Measurements from ENCODE around the gene BMAL2.

Gene BMAL2

DNA sequence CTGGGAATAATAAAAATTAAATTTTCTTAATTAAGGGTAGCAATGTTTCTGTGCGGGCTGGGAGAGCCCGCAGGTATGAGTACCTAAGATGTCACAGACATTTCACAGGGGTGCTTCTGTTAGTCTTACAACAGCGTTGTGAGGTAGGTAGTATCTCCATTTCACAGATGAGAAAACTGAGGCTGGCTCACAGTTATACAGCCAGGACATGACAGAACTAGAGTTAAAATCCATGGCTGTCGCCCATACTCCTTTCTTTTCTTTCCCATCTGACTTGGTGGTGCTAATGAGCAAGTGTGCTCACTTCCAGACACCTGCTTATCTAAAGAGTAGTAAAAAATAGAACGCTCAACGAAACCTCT is 2.1 kb downstream of the BMAL2 start:
- Histone ChIP-seq H4K8ac (ENCODE audit: low read depth, low read length) (no peak overlapping the region), H3K9me3 (ENCODE audit: insufficient read depth, low read depth, low read length) (no peaks in the 10 kb centered on the region), H3K36me3 (ENCODE audit: control insufficient read depth in 1 of 2, insufficient read depth in 2 of 2, low read length in 2 of 2) (no peaks in the 10 kb centered on the region), H3K79me2 (ENCODE audit: control insufficient read depth, insufficient read depth, low read length, poor library complexity) (peaks cover 4% of the 10 kb centered on the region), H3K18ac (ENCODE audit: low read length) (no peak overlapping the region), H3K4me1 (ENCODE audit: control insufficient read depth in 1 of 2, insufficient read depth in 2 of 2, low read length in 2 of 2) (peaks cover 8 to 11% of the 10 kb centered on the region in 2 experiments), H2BK12ac (ENCODE audit: low read length) (no peak overlapping the region), H3K79me1 (ENCODE audit: low read length) (peaks cover 8% of the 10 kb centered on the region), H3K14ac (ENCODE audit: low read length) (no peak overlapping the region), H4K91ac (ENCODE audit: low read depth, low read length) (no peak overlapping the region), H3K4ac (ENCODE audit: low read depth, low read length) (no peak overlapping the region), H2BK120ac (ENCODE audit: insufficient read depth, low read length, poor library complexity) (no peak overlapping the region), H3K23ac (ENCODE audit: low read length) (no peak overlapping the region), H2AK5ac (ENCODE audit: low read length) (no peak overlapping the region), H3K4me2 (ENCODE audit: low read length) (no peak overlapping the region), H2AFZ (ENCODE audit: insufficient read depth, low read length, poor library complexity) (no peak overlapping the region), H4K12ac (ENCODE audit: low read depth, low read length) (no peak overlapping the region), H3K27ac (ENCODE audit: low read depth, low read length) (no peak overlapping the region), H3K9ac (ENCODE audit: low read length) (no peak overlapping the region), H3K27me3 (ENCODE audit: insufficient read depth, low read length) (peaks cover 7% of the 10 kb centered on the region), H3K4me3 (ENCODE audit: low read depth, low read length) (no peak overlapping the region), H2BK5ac (ENCODE audit: low read depth, low read length, poor library complexity) (no peak overlapping the region)
- no peak for DNase-seq
- no CpG with 5 or more reads among the region's 6 CpGs for WGBS (ENCODE audit: extremely low coverage, insufficient coverage, insufficient read length)

DNA sequence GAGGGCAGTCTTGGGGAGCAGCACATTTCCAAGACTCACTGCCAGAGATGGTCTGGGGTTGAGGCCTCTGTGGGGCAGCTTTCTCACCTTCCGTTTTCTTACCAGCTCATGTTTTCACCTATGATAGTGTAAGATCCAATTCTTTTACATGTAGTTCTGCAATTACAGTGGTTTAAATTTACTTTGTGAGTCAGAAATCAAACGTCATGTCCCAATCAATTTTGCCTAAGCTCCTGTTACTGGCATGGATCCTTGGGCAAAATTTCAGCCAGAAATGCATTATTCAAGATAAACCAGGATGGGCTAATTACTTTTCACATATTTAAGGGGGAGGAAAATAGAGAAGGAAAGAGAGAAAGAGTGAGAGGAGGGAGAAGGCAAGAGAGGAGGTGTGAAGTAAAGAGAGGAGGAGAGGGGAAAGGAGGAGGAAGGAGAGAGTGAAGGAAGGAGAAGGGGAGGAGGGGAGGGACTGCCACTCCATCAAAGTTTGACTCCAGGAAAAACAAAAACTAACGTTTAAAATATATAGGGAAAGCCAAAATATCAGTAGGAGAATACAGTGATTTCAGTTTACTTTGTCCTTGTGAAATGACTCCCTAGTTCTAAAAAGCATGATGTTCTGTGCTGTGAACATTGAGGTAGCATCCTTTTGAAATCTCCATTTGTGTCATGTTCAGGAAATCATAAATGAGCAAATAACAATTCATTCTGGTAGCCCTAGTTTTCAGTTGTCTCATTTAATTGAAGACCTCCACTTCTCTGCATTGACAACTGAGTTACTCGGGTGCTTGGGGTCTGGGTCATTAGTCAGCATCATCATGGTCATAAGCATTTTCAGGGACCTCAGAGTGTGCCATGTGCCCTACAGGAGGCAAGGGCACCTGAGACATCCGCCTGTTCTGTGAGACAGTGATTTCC is 3.0 kb downstream of the BMAL2 start:
- DNase-seq, result no peak
- Histone ChIP-seq H3K9me3 (ENCODE audit: insufficient read depth, low read depth, low read length) (no peaks in the 10 kb centered on the region), H3K23ac (ENCODE audit: low read length) (no peak overlapping the region), H3K4me1 (ENCODE audit: control insufficient read depth in 1 of 2, insufficient read depth in 2 of 2, low read length in 2 of 2) (peaks cover 8 to 11% of the 10 kb centered on the region in 2 experiments), H4K8ac (ENCODE audit: low read depth, low read length) (no peak overlapping the region), H3K4ac (ENCODE audit: low read depth, low read length) (no peak overlapping the region), H3K4me2 (ENCODE audit: low read length) (no peak overlapping the region), H3K9ac (ENCODE audit: low read length) (no peak overlapping the region), H2AFZ (ENCODE audit: insufficient read depth, low read length, poor library complexity) (no peak overlapping the region), H2BK12ac (ENCODE audit: low read length) (no peak overlapping the region), H2BK120ac (ENCODE audit: insufficient read depth, low read length, poor library complexity) (no peak overlapping the region), H2BK5ac (ENCODE audit: low read depth, low read length, poor library complexity) (no peak overlapping the region), H4K91ac (ENCODE audit: low read depth, low read length) (no peak overlapping the region), H3K36me3 (ENCODE audit: control insufficient read depth in 1 of 2, insufficient read depth in 2 of 2, low read length in 2 of 2) (no peaks in the 10 kb centered on the region), H3K79me2 (ENCODE audit: control insufficient read depth, insufficient read depth, low read length, poor library complexity) (peaks cover 4% of the 10 kb centered on the region), H2AK5ac (ENCODE audit: low read length) (no peak overlapping the region), H3K14ac (ENCODE audit: low read length) (no peak overlapping the region), H4K12ac (ENCODE audit: low read depth, low read length) (no peak overlapping the region), H3K79me1 (ENCODE audit: low read length) (peaks cover 8% of the 10 kb centered on the region), H3K27ac (ENCODE audit: low read depth, low read length) (no peak overlapping the region), H3K18ac (ENCODE audit: low read length) (no peak overlapping the region), H3K27me3 (ENCODE audit: insufficient read depth, low read length) (peaks cover 7% of the 10 kb centered on the region), H3K4me3 (ENCODE audit: low read depth, low read length) (no peak overlapping the region)
- no CpG with 5 or more reads among the region's 5 CpGs for WGBS (ENCODE audit: extremely low coverage, insufficient coverage, insufficient read length)

DNA sequence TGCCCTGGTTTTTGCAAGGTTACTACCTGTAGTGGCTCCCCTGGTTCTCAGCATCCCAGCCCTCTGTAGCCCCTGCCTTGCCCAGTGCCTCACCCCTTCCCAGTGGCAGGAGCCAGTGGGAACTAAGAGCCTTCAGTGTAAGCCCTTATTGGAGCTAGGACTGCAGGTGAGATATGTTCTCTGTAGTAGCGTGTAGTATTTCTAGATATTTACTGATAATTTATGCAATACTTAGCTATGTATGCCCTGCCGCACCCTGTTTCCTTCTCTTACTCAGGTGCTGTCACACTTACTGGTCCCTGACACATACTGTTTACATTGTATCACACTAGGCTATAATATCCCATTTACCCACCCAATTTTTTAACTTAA is 3.6 kb downstream of the BMAL2 start:
- no peak overlapping the region for H3K18ac ChIP-seq (ENCODE audit: low read length)
- peaks cover 8 to 11% of the 10 kb centered on the region in 2 experiments for H3K4me1 ChIP-seq (ENCODE audit: control insufficient read depth in 1 of 2, insufficient read depth in 2 of 2, low read length in 2 of 2)
- no peak overlapping the region for H3K14ac ChIP-seq (ENCODE audit: low read length)
- no peak overlapping the region for H2AFZ ChIP-seq (ENCODE audit: insufficient read depth, low read length, poor library complexity)
- no peak overlapping the region for H2BK120ac ChIP-seq (ENCODE audit: insufficient read depth, low read length, poor library complexity)
- no CpG with 5 or more reads among the region's 2 CpGs for WGBS (ENCODE audit: extremely low coverage, insufficient coverage, insufficient read length)
- peaks cover 7% of the 10 kb centered on the region for H3K27me3 ChIP-seq (ENCODE audit: insufficient read depth, low read length)
- H4K8ac ChIP-seq (ENCODE audit: low read depth, low read length), result no peak overlapping the region
- H2BK5ac ChIP-seq (ENCODE audit: low read depth, low read length, poor library complexity), result no peak overlapping the region
- H3K4me2 ChIP-seq (ENCODE audit: low read length), result no peak overlapping the region
- H4K12ac ChIP-seq (ENCODE audit: low read depth, low read length), result no peak overlapping the region
- H3K9me3 ChIP-seq (ENCODE audit: insufficient read depth, low read depth, low read length), result no peaks in the 10 kb centered on the region
- no peak overlapping the region for H3K4ac ChIP-seq (ENCODE audit: low read depth, low read length)
- DNase-seq, result peak; percentile 63 to 80
- no peak overlapping the region for H3K23ac ChIP-seq (ENCODE audit: low read length)
- no peak overlapping the region for H3K27ac ChIP-seq (ENCODE audit: low read depth, low read length)
- no peak overlapping the region for H3K9ac ChIP-seq (ENCODE audit: low read length)
- peaks cover 8% of the 10 kb centered on the region for H3K79me1 ChIP-seq (ENCODE audit: low read length)
- peaks cover 4% of the 10 kb centered on the region for H3K79me2 ChIP-seq (ENCODE audit: control insufficient read depth, insufficient read depth, low read length, poor library complexity)
- H2BK12ac ChIP-seq (ENCODE audit: low read length), result no peak overlapping the region
- H3K36me3 ChIP-seq (ENCODE audit: control insufficient read depth in 1 of 2, insufficient read depth in 2 of 2, low read length in 2 of 2), result no peaks in the 10 kb centered on the region
- no peak overlapping the region for H2AK5ac ChIP-seq (ENCODE audit: low read length)
- H4K91ac ChIP-seq (ENCODE audit: low read depth, low read length), result no peak overlapping the region
- no peak overlapping the region for H3K4me3 ChIP-seq (ENCODE audit: low read depth, low read length)

DNA sequence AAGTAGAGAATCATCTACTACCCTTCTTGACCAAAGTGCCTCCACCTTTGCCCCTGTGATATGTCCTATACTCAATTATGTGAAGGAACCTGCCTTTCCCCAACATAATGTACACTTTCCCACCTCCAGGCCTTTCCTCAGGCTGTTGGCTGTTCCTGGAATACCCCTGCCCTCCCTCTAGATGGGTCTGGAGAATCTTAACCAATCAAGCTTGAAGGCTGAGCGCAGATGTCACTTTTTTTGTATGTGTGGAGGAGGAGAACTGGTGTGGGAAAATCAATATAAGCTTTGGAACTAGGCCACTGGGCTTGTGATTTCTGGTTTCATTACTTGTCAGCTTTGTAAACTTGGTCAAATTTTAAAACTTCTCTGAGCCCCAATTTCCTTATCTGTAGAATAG is 4.7 kb downstream of the BMAL2 start:
- H3K27ac ChIP-seq (ENCODE audit: low read depth, low read length), result no peak overlapping the region
- H3K4ac ChIP-seq (ENCODE audit: low read depth, low read length), result no peak overlapping the region
- no peak overlapping the region for H3K23ac ChIP-seq (ENCODE audit: low read length)
- no peak for DNase-seq
- H3K79me1 ChIP-seq (ENCODE audit: low read length), result peaks cover 6% of the 10 kb centered on the region
- H3K4me1 ChIP-seq (ENCODE audit: control insufficient read depth in 1 of 2, insufficient read depth in 2 of 2, low read length in 2 of 2), result peaks cover 2 to 4% of the 10 kb centered on the region in 2 experiments
- no peak overlapping the region for H2AFZ ChIP-seq (ENCODE audit: insufficient read depth, low read length, poor library complexity)
- H3K14ac ChIP-seq (ENCODE audit: low read length), result no peak overlapping the region
- no peak overlapping the region for H3K9ac ChIP-seq (ENCODE audit: low read length)
- H4K8ac ChIP-seq (ENCODE audit: low read depth, low read length), result no peak overlapping the region
- no peak overlapping the region for H3K4me3 ChIP-seq (ENCODE audit: low read depth, low read length)
- H4K91ac ChIP-seq (ENCODE audit: low read depth, low read length), result no peak overlapping the region
- no peaks in the 10 kb centered on the region for H3K36me3 ChIP-seq (ENCODE audit: control insufficient read depth in 1 of 2, insufficient read depth in 2 of 2, low read length in 2 of 2)
- H2BK12ac ChIP-seq (ENCODE audit: low read length), result no peak overlapping the region
- H2BK5ac ChIP-seq (ENCODE audit: low read depth, low read length, poor library complexity), result no peak overlapping the region
- peaks cover 3% of the 10 kb centered on the region for H3K79me2 ChIP-seq (ENCODE audit: control insufficient read depth, insufficient read depth, low read length, poor library complexity)
- no peak overlapping the region for H3K4me2 ChIP-seq (ENCODE audit: low read length)
- no peak overlapping the region for H2BK120ac ChIP-seq (ENCODE audit: insufficient read depth, low read length, poor library complexity)
- H3K27me3 ChIP-seq (ENCODE audit: insufficient read depth, low read length), result peaks cover 7% of the 10 kb centered on the region
- H4K12ac ChIP-seq (ENCODE audit: low read depth, low read length), result no peak overlapping the region
- no peak overlapping the region for H3K18ac ChIP-seq (ENCODE audit: low read length)
- H2AK5ac ChIP-seq (ENCODE audit: low read length), result no peak overlapping the region
- H3K9me3 ChIP-seq (ENCODE audit: insufficient read depth, low read depth, low read length), result no peaks in the 10 kb centered on the region
- WGBS (ENCODE audit: extremely low coverage, insufficient coverage, insufficient read length), result no CpG with 5 or more reads among the region's 1 CpG

All from trophoblast cell (in vitro differentiated cells and primary cell).